SIG-M5 treated with dmso at 0.1 percent for 504 hours (cell line): ENCODE data around the gene TUBB.
"Not testable (repeated sequence)": the region's sequence is repeated elsewhere in the genome, so short reads cannot be mapped to it uniquely, and the experiment has no call there.

Experiments used
- DNase-seq: peaks from one replicate; lab custom pipeline; 2025; ENCODE audit not compliant: unreplicated experiment; lab: John Stamatoyannopoulos, UW

Gene TUBB

DNA sequence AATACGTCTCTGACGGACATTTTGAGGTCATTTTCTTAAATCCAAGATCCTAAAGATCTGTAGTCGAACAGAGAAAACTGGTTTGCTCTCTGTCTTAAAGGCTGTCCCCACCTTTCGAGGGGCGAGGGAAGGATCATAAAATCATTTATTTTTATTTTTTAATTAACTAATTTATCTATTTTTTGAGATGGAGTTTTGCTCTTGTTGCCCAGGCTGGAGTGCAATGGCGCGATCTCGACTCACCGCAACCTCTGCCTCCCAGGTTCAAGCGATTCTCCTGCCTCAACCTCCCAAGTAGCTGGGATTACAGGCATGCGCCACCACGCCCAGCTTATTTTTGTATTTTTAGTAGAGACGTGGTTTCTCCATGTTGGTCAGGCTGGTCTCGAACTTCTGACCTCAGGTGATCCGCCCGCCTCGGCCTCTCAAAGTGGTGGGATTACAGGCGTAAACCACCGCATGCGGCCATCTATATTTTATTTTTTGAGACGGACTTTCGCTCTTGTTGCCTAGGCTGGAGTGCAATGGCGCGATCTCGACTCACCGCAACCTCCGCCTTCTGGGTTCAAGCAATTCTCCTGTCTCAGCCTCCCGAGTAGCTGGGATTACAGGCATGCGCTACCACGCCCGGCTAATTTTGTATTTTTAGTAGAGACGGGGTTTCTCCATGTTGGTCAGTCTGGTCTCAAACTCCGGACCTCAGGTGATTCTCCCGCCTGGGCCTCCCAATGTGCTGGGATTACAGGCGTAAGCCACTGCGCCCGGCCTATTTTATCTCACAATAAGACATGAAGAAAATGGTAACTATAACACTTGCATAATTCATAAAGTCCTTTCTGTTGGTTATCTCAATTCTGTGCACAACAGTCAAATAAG is 2.1 kb upstream of the TUBB start:
- not testable (repeated sequence) for DNase-seq

DNA sequence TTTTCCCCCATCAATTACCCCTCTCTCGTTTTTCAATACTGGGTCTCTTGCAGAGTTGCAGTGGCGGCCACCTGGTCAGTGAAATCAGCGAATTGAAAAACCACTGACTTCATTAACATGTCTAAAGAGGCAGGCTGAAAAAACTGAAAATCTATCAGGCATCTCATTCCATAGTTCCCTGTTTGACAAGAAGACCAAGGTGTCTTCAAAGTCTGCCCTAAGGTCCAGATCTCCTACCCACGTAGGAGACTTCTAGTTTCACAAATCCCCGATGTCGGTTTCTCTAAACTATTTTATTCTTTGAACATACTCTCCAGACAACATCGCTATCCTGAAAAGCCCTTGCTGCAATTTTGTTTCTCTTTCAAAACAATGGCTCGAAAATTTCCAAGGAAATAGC is 796 bp upstream of the TUBB start:
- no peak for DNase-seq

DNA sequence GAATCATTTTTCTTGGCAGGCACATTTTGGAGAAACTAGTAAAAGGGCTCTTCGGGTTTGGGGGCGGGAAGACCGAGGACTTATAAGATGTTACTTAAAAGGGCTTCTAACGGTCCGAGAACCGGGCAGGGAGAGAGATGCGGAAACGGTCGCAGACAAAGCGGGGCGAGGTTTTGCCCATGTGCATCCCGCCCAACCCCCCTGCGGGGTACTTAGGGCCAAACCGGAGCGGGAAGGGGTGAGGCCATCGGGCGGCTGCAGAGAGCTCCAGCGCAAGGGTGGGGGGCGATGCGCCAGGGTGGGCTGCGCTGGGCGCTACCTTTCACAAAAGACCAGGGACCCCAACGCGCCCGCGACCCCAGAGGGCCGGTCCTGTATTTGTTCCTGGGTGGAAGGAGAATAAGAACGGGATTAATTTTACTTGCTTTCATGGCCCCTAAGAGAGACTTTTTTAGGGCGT is 616 bp downstream of the TUBB start:
- peak; percentile 55 for DNase-seq

DNA sequence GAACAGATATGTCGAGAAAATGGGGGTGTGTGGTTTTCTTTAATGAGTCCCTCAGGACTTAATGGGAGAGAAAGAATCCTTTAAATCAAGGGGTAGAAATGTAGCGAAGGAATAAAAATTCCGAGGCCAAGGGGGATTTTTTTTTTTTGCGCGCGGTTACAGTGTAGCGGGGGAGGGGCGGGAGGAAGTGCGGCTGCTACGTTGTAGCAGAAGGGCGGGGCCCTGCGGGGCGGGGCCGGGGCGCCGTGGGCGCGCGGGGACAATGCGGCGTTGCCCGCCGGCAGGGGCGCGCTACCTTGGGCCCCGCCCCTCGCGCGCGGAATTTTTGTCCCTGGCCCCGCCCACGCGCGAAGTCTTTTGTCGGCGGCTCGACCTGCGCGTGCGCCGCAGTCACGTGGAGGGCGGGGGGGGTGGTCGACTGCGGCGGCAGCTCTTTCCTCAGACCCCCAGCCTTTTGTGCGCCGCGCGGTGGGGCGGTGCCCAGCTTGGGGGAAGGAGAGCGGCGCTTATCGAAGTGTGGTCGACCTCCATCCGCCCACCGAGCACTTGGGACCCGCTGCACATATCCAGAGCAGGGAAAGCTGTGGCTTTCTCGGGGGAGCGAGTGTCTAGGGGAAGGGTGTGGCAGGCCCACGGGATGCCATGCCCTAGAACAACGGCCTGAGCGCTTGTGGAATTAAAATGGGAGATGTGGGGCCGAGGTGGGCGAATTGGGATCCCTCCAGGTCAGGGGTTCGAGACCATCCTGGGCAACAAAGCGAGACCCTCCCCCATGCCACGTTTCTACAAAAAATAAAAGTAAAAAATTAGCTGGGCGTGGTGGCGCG is 1.3 kb downstream of the TUBB start:
- DNase-seq: peak; percentile 84

DNA sequence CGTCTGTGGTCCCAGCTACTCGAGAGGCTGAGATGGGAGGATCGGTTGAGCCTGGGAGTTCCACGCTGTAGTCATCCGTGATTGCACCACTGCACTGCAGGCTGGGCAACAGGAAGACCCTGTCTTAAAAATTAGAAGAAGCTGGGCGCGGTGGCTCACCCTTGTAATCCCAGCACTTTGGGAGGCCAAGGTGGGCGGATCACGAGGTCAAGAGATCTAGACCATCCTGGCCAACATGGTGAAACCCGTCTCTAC is 1.8 kb downstream of the TUBB start:
- peak; percentile 17 for DNase-seq

DNA sequence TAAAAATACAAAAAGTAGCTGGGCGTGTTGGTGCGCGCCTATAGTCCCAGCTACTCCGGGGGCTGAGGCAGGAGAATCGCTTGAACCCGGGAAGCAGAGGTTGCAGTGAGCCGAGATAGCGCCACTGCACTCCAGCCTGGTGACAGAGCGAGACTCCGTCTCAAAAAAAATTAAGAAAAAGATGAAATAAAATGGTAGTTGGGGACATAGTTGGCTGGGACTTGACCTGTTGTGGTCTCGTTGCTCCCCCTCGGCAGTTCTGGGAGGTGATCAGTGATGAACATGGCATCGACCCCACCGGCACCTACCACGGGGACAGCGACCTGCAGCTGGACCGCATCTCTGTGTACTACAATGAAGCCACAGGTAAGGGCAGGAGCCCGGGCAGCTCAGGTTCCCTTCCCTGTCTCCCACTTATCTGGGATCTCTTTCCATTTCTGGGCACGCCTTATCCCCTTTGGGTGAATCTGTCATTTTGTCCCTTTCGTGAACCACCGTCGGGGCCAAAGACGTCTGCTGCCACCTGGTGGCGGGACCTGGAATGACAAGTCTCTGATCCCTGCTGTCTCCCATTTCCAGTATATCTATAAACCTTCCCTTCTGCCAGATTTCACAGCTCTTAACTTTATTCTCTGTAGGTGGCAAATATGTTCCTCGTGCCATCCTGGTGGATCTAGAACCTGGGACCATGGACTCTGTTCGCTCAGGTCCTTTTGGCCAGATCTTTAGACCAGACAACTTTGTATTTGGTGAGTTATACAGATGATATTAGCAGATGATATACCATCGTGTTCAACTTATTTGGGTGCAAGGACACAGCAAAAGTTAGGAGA is 2.3 kb downstream of the TUBB start:
- DNase-seq: peak; percentile 73

DNA sequence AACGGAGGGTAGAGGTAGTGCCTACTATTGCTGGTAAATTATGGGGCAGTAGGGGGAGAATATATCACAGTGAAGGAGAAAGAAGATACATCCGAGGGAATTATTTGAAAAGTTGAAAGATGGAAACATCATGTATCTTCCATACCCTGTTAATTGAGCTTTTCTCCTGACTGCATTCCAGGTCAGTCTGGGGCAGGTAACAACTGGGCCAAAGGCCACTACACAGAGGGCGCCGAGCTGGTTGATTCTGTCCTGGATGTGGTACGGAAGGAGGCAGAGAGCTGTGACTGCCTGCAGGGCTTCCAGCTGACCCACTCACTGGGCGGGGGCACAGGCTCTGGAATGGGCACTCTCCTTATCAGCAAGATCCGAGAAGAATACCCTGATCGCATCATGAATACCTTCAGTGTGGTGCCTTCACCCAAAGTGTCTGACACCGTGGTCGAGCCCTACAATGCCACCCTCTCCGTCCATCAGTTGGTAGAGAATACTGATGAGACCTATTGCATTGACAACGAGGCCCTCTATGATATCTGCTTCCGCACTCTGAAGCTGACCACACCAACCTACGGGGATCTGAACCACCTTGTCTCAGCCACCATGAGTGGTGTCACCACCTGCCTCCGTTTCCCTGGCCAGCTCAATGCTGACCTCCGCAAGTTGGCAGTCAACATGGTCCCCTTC is 3.1 kb downstream of the TUBB start:
- not testable (repeated sequence) for DNase-seq

DNA sequence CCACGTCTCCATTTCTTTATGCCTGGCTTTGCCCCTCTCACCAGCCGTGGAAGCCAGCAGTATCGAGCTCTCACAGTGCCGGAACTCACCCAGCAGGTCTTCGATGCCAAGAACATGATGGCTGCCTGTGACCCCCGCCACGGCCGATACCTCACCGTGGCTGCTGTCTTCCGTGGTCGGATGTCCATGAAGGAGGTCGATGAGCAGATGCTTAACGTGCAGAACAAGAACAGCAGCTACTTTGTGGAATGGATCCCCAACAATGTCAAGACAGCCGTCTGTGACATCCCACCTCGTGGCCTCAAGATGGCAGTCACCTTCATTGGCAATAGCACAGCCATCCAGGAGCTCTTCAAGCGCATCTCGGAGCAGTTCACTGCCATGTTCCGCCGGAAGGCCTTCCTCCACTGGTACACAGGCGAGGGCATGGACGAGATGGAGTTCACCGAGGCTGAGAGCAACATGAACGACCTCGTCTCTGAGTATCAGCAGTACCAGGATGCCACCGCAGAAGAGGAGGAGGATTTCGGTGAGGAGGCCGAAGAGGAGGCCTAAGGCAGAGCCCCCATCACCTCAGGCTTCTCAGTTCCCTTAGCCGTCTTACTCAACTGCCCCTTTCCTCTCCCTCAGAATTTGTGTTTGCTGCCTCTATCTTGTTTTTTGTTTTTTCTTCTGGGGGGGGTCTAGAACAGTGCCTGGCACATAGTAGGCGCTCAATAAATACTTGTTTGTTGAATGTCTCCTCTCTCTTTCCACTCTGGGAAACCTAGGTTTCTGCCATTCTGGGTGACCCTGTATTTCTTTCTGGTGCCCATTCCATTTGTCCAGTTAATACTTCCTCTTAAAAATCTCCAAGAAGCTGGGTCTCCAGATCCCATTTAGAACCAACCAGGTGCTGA is 3.9 kb downstream of the TUBB start:
- not testable (repeated sequence) for DNase-seq

DNA sequence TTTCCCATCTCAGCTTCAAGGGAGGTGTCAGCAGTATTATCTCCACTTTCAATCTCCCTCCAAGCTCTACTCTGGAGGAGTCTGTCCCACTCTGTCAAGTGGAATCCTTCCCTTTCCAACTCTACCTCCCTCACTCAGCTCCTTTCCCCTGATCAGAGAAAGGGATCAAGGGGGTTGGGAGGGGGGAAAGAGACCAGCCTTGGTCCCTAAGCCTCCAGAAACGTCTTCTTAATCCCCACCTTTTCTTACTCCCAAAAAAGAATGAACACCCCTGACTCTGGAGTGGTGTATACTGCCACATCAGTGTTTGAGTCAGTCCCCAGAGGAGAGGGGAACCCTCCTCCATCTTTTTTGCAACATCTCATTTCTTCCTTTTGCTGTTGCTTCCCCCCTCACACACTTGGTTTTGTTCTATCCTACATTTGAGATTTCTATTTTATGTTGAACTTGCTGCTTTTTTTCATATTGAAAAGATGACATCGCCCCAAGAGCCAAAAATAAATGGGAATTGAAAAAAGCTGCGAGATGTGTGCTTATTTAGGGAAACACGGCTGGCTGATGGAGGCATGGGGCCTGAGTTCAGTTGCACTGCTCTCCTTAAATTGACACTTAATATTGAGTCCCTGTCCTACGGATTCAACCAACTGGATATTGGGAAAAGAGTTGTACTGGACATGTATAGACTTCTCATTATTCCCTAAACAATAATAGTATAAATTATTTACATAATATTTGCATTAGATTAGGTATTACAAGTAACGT is 4.9 kb downstream of the TUBB start:
- DNase-seq: no peak

DNA sequence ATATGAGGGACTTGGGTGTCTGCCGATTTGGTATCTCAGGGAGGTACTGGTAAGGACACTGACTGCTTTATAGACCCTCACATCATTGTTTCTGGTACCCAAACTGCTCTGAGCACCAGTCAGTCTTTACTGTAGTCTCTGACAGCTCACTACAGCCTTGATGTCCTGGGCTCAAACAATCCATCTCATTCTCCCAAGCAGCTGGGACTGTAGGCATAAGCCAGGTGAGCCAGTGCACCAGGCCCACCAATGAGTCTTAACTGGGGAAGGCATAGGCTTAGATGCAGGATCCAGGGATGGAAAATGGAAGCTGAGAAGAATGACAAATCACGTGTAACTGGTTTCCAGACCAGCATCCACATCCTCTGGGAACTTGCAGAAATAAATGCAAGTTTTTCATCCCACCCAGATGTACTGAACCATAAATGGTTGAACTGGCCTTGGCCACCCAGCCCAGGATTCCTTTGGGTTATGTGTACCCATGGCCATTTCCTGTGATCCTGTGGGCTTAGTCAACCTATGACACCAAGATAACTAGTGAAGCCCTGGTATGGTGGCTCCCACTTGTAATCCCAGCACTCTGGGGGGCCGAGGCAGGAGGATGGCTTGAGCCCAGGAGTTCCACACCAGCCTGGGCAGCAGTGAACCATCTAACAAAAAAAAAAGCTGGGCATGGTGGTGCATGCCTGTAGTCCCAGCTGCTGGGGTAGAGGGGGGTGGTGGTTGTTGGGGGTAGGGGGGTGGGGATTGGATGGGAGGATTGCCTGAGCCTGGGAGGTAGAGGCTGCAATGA is 5.8 kb downstream of the TUBB start:
- no peak for DNase-seq

DNA sequence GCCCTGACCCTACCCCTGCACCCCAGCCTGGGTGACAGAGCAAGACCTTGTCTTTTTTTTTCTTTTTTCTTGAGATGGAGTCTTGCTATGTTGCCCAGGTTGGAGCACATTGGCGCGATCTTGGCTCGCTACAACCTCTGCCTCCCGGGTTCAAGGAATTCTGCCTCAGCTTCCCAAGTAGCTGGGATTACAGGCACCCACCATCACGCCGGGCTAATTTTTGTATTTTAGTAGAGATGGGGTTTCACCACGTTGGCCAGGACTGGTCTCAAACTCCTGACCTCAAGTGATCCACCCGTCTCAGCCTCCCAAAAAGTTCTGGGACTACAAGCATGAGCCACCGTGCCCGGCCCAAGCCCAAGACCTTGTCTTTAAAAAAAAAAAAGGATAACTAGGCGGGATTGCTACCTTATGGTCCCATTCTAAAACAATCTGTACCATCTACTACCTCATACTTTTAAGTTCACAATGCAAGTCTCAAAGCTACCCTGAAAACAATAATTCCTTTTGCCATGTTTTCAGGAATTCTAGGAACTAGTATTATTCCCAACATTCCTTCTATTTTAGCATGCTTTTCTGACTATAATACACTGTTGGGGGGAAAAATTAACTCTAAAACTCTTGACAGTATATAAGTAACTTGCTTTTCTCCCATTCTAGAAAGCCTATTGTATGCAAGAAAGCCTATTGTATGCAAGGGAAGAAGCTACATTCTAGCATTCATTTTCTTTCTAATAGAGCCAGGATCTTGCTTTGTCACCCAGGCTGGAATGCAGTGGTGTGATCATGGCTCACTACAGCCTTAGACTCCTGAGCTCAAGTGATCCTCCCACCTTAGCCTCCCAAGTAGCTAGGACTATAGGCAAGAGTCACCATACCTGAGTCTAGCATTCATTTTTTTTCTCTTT is 6.6 kb downstream of the TUBB start:
- DNase-seq: no peak

DNA sequence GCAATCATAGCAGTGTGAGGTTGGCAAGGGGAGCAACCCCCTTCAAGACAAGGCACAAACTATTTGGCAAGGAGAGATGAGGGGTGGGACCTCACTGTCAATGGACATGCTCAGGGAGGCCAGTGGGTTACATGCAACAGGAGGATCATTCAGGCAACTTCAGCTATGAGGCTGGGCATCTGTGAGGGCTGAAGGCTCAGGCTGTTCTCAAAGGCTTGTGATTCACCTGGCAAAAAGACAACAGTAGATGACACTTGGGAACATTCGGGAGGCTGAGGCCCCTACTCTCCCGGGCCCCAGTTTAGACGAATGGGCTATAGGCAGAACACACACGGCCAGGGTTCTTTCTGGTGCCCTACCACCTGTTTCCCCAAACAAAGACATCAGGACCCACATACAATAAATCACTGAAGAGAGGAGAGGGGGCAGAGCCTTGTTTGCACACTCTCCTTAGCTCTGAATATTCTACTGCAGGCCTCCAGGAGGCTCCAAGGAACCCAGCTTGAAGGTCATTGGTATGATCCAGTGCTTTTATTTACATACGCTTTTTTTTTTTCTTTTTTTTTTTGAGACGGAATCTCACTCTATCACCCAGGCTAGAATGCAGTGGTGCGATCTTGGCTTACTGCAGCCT is 7.9 kb downstream of the TUBB start:
- no peak for DNase-seq

DNA sequence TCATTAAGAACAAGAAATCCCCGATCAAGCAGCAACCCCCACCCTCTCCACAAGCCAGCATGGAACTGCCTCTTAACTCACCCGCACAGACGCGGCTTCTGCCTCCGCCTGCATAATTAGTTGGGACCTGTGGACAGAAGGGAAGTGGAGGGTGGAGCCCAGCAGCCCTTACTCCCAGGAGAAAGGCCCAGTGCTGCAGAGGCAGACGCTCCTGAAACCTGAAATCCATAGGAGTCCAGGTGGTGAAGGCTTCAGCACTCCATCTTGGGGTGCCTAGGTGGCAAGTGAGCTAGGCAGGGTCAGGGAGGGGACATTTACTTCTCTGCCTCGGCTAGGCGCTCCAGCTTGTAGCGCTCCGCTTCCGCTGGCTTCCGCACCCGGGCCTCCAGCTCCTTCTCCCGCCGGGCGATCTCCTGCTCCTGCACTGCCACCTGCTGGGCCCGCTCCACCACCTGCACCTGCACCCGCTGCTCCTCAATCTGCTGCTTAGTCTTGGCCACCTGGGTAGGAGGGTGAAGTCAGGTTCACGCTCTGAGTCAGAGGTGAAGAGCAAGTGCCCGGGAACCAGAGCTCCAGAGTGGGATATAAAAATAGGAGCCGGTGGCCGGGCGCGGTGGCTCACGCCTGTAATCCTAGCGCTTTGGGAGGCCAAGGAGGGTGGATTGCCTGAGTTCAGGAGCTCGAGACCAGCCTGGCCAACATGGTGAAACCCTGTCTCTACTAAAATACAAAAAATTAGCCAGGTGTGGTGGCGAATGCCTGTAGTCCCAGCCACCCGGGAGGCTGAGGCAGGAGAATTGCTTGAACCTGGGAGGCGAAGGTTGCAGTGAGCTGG is 10.7 kb downstream of the TUBB start:
- DNase-seq: peak; percentile 29

DNA sequence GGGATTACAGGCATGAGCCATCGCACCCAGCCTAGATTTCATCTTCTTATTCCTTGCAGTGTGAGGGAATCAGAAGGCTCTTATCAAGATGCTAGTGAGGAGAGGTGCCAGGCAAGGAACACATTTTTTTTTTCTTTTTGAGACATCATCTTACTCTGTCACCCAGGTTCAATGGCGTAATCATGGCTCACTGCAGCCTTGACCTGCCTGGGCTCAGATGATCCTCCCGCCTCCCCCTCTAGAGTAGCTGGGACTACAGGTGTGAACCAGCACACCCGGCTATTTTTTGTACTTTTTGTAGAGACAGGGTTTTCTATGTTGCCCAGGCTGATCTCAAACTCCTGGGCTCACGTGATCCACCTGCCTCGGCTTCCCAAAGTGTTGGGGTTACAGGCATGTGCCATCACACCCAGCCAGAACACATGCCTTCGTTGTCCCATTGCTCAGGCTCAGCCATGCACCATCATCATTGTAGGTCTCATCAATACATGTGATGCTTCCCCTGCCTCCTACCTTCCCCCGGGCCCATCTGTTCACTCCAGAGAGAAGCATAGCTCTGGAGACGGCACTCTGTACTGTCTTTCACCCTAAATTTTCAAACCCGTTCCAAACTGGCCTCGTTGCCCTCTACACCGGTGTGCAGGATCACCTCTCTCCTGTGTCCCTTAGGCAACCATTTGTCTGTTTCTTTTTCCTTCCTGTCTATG is 12.2 kb downstream of the TUBB start:
- no peak for DNase-seq

DNA sequence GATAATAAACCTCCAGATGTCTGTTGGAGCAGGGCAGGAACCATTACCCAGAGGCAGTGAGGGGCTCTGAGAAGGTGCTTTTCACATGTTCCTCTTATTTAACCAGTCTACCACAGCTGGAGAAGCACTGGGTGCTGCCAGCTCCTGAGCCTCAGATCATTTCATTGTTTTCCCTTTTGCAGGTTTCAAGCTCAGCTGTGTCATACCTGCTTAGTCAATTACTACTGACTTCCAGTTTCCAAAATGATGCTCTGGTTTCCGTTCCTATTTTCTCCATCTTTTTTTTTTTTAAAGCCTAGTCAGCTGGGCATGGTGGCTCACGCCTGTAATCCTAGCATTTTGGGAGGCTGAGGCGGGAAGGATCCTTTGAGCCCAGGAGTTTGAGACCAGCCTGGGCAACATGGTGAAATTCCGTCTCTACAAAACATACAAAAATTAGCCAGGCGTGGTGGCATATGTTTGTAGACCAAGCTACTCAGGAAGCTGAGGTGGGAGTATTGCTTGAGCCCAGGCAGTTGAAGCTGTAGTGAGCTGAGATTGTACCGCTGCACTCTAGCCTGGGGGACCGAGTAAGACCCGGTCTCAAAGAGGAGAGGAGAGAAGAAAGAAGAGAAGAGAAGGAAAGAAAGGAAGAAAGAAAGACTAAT is 15.6 kb downstream of the TUBB start:
- DNase-seq: no peak
